IMR-90 (cell line): ENCODE data around the gene RNF14. TPM values are rescaled to one million over a fixed set of nuclear protein-coding genes. Genes with fewer than 3 reads are reported as not detected.

Experiments used
- ATAC-seq: fragments of 200-7000 bp; cut with Tn5 transposase; 2 replicates; pipeline ENCODE4 v1.9.1; 2020; ENCODE audit warnings: low read depth, mild to moderate bottlenecking, moderate library complexity
- BruUV-seq: library from RNA; stranded (reverse); fragments of 400-500 nt; replicated peaks from 2 replicates; lab custom pipeline; 2021; lab: Mats Ljungman, UMichigan
- CTCF ChIA-PET: fragments of 300-600 bp; formaldehyde crosslinking; extraction: SDS; loops from one replicate; lab custom pipeline; 2021; ENCODE audit warnings: antibody characterized with exemption; lab: Yijun Ruan, JAX
- POLR2A ChIA-PET: fragments of 300-600 bp; sonication (Branson Sonifier 250); formaldehyde crosslinking; loops from one replicate; lab custom pipeline; 2022; ENCODE audit warnings: antibody characterized with exemption; ENCODE audit not compliant: unreplicated experiment; lab: Charles Lee
- DNase-seq: peaks from one replicate; pipeline ENCODE4 v3.0.0; 2013
- H2AFZ ChIP-seq: replicated peaks from 2 replicates; pipeline ENCODE3; 2013; ENCODE audit warnings: low read length, mild to moderate bottlenecking; ENCODE audit not compliant: poor library complexity
- H2AK5ac ChIP-seq: 2 replicates; pipeline ENCODE4 v1.6.1; 2013; ENCODE audit warnings: low read depth, low read length, inconsistent platforms
- H2AK9ac ChIP-seq: replicated peaks from 2 replicates; pipeline ENCODE3; 2013; ENCODE audit warnings: mild to moderate bottlenecking, low read depth, low read length, moderate library complexity; ENCODE audit not compliant: poor library complexity
- H2BK120ac ChIP-seq: 2 replicates; pipeline ENCODE4 v1.6.1; 2013; ENCODE audit warnings: low read depth, low read length, inconsistent platforms
- H2BK15ac ChIP-seq: 3 replicates; pipeline ENCODE4 v1.6.1; 2013; ENCODE audit warnings: low read depth, low read length, inconsistent platforms
- H2BK20ac ChIP-seq: 2 replicates; pipeline ENCODE4 v1.6.1; 2013; ENCODE audit warnings: low read depth, mild to moderate bottlenecking, inconsistent platforms, low read length, moderate library complexity
- H2BK5ac ChIP-seq: 2 replicates; pipeline ENCODE4 v1.6.1; 2013; ENCODE audit warnings: mild to moderate bottlenecking, low read depth, low read length, inconsistent platforms; ENCODE audit not compliant: poor library complexity, severe bottlenecking
- H3K14ac ChIP-seq: replicated peaks from 2 replicates; pipeline ENCODE4 v1.6.1; 2013; ENCODE audit warnings: low read depth, low read length, inconsistent platforms
- H3K18ac ChIP-seq: 2 replicates; pipeline ENCODE4 v1.6.1; 2013; ENCODE audit warnings: low read depth, low read length, control low read depth
- H3K23ac ChIP-seq: 2 replicates; pipeline ENCODE4 v1.6.1; 2013; ENCODE audit warnings: low read depth, low read length, inconsistent platforms
- H3K27ac ChIP-seq: 2 replicates; pipeline ENCODE4 v1.5.1; 2013; ENCODE audit warnings: mild to moderate bottlenecking, control low read depth, low read length; ENCODE audit not compliant: insufficient read depth
- H3K27me3 ChIP-seq: 2 replicates; pipeline ENCODE4 v1.6.1; 2013; ENCODE audit warnings: low read length; ENCODE audit not compliant: control insufficient read depth, insufficient read depth
- H3K36me3 ChIP-seq: 2 replicates; pipeline ENCODE4 v1.6.1; 2013; ENCODE audit warnings: low read length, mixed read lengths; ENCODE audit not compliant: control insufficient read depth, insufficient read depth
- H3K4ac ChIP-seq: 2 replicates; pipeline ENCODE4 v1.6.1; 2013; ENCODE audit warnings: low read depth, low read length, inconsistent platforms
- H3K4me1 ChIP-seq: 2 replicates; pipeline ENCODE4 v1.6.1; 2013; ENCODE audit warnings: low read length, mixed read lengths; ENCODE audit not compliant: control insufficient read depth, insufficient read depth
- H3K4me2 ChIP-seq: 2 replicates; pipeline ENCODE4 v1.6.1; 2013; ENCODE audit warnings: low read depth, mild to moderate bottlenecking, control low read depth, low read length, moderate library complexity
- H3K4me3 ChIP-seq: 2 replicates; pipeline ENCODE4 v1.5.1; 2013; ENCODE audit warnings: low read depth, mild to moderate bottlenecking, control low read depth, low read length, moderate library complexity; ENCODE audit not compliant: insufficient read depth
- H3K56ac ChIP-seq: 2 replicates; pipeline ENCODE4 v1.6.1; 2013; ENCODE audit warnings: low read length, inconsistent platforms; ENCODE audit not compliant: insufficient read depth; ENCODE audit errors: extremely low read depth
- H3K79me1 ChIP-seq, 2 experiments: 2 replicates each; pipeline ENCODE4 v1.6.1; 2013; ENCODE audit warnings: low read length in 2 of 2, inconsistent platforms in 1 of 2, low read depth in 1 of 2
- H3K9ac ChIP-seq: 2 replicates; pipeline ENCODE4 v1.6.1; 2013; ENCODE audit warnings: low read depth, low read length, control low read depth
- H3K9me1 ChIP-seq: 2 replicates; pipeline ENCODE4 v1.6.1; 2013; ENCODE audit warnings: low read length, inconsistent platforms; ENCODE audit not compliant: insufficient read depth
- H3K9me3 ChIP-seq: 2 replicates; pipeline ENCODE4 v1.6.1; 2013; ENCODE audit warnings: low read length; ENCODE audit not compliant: control insufficient read depth, insufficient read depth
- H4K20me1 ChIP-seq: 2 replicates; pipeline ENCODE4 v1.6.1; 2013; ENCODE audit warnings: low read length, inconsistent platforms; ENCODE audit not compliant: insufficient read depth
- H4K5ac ChIP-seq: 2 replicates; pipeline ENCODE4 v1.6.1; 2013; ENCODE audit warnings: mild to moderate bottlenecking, low read depth, low read length, control low read depth
- H4K8ac ChIP-seq, 2 experiments: 2 replicates each; pipeline ENCODE4 v1.6.1; 2013; ENCODE audit warnings: low read depth in 2 of 2, low read length in 2 of 2, control low read depth in 1 of 2, inconsistent platforms in 1 of 2
- H4K91ac ChIP-seq: 2 replicates; pipeline ENCODE4 v1.6.1; 2013; ENCODE audit warnings: low read depth, low read length, inconsistent platforms; ENCODE audit not compliant: insufficient read depth
- BHLHE40 ChIP-seq: fragments of 150-350 bp; IDR thresholded peaks from 2 replicates; pipeline ENCODE4 v1.6.1; 2016; ENCODE audit warnings: mild to moderate bottlenecking, low read depth, low read length
- CEBPB ChIP-seq: IDR thresholded peaks from 2 replicates; pipeline ENCODE4 v1.6.1; 2012; ENCODE audit warnings: low read depth, low read length, improper control_type of control experiment
- CHD1 ChIP-seq: IDR thresholded peaks from 2 replicates; pipeline ENCODE4 v1.6.1; 2012; ENCODE audit warnings: low read depth, low read length, improper control_type of control experiment
- MXI1 ChIP-seq: IDR thresholded peaks from 2 replicates; pipeline ENCODE4 v1.6.1; 2012; ENCODE audit warnings: low read depth, mild to moderate bottlenecking, low read length, moderate library complexity, borderline replicate concordance
- NFE2L2 ChIP-seq: fragments of 150-350 bp; IDR thresholded peaks from 2 replicates; pipeline ENCODE4 v1.6.1; 2016; ENCODE audit warnings: low read depth, mild to moderate bottlenecking, low read length
- POLR2A ChIP-seq: IDR thresholded peaks from 2 replicates; pipeline ENCODE4 v1.6.1; 2012; ENCODE audit warnings: mild to moderate bottlenecking, low read depth, low read length
- RCOR1 ChIP-seq: IDR thresholded peaks from 2 replicates; pipeline ENCODE4 v1.6.1; 2012; ENCODE audit warnings: mild to moderate bottlenecking, low read length, improper control_type of control experiment; ENCODE audit not compliant: insufficient replicate concordance
- RFX5 ChIP-seq: IDR thresholded peaks from 2 replicates; pipeline ENCODE4 v1.8.0; 2012; ENCODE audit warnings: low read depth, mild to moderate bottlenecking, low read length, moderate library complexity
- WGBS, 2 experiments: methylation state at CpG; one replicate each; pipeline versions ENCODE4 v1.1.5 to v1.1.7; 2013; ENCODE audit warnings: missing lambda C conversion rate in 2 of 2; ENCODE audit not compliant: insufficient read length in 1 of 2; ENCODE audit errors: extremely low coverage in 2 of 2; 5-methylcytosine and 5-hydroxymethylcytosine counted together
- dilution Hi-C: fragments of 300-500 bp; cut with HindIII; formaldehyde crosslinking; loops from one replicate; pipeline ENCODE4 v1.14.3; 2018; ENCODE audit warnings: low sequenced_read_pairs; ENCODE audit not compliant: unreplicated experiment
- in situ Hi-C: fragments of 300-500 bp; cut with MboI; formaldehyde crosslinking; loops from 3 replicates; pipeline ENCODE4 v1.14.3; 2019; ENCODE audit warnings: low sequenced_read_pairs, inconsistent platforms, mixed read lengths
- intact Hi-C: fragments of 100-400 bp; cut with micrococcal nuclease; formaldehyde crosslinking; loops from 2 replicates; pipeline ENCODE4 v1.10.0; 2022
- polyA plus RNA-seq, 3 experiments: library from polyadenylated mRNA; depleted of rRNA; stranded (reverse); fragments of >200 nt; gene quantifications; 2 replicates each; pipeline ENCODE4 v1.2.3, GENCODE V29; 2012; ENCODE audit warnings: low replicate concordance in 1 of 3
- total RNA-seq: library from RNA; depleted of rRNA; stranded (reverse); fragments of >200 nt; gene quantifications from 2 replicates; pipeline ENCODE4 v1.2.3, GENCODE V29; 2012

The RNF14 gene
- total and polyA plus RNA-seq, 2 of the 4 experiments (the other 2 are of a cell fraction): 36.1 to 106 TPM

DNA sequence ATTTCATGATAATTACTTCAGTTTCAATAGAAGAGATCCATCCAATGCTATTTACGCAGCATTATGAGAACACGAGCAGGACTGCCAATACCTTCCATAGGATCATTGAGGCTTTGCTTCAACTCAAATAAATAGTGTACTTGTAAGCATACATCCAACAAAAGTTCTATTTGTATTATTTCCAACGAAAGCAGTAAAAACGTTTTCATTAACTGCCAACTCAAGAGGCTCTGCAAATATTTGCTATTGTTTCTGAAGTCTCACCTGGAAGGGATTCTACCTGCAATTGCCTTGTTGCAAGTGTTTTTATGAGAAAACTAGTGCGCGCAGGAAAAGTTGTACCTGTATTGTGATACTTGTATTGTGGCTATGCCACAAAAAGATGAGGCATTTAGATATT is 54.9 kb downstream of the RNF14 start:
- H2AK9ac ChIP-seq: no peak overlapping the region

More for the DNA sequence above, 54.9 kb downstream of the RNF14 start:
- H4K5ac ChIP-seq: no peak overlapping the region
- no peak for ATAC-seq
- no peak overlapping the region for H2BK20ac ChIP-seq
- ChIA-PET POLR2A (no interaction called here), CTCF (interaction anchor here (1.1 to 1.3 kb wide), 2 partner anchors 10 to 16 kb away, joined by 3 to 9 read pairs; no protein-coding TSS in a partner anchor)
- H3K27ac ChIP-seq: no peak overlapping the region
- no peak overlapping the region for H3K4me3 ChIP-seq
- no peaks in the 10 kb centered on the region for H3K9me1 ChIP-seq
- intact Hi-C loops (no loop called here), dilution Hi-C loops (no loop called here), in situ Hi-C loops (no loop called here)
- no peak overlapping the region for H3K4ac ChIP-seq
- H2BK15ac ChIP-seq: no peak overlapping the region
- H3K27me3 ChIP-seq: peaks cover 3% of the 10 kb centered on the region; the same call in 1 of the 2 replicates
- no peak for TF ChIP-seq NFE2L2
- TF ChIP-seq RFX5: no peak
- TF ChIP-seq RCOR1: no peak
- no peak for TF ChIP-seq POLR2A
- no peak for TF ChIP-seq CEBPB
- TF ChIP-seq BHLHE40: no peak
- TF ChIP-seq CHD1: no peak
- no peak for TF ChIP-seq MXI1
- no peak overlapping the region for H3K23ac ChIP-seq
- WGBS, 2 experiments: no CpG with 5 or more reads among the region's 6 CpGs
- no peak overlapping the region for H3K18ac ChIP-seq
- H2BK5ac ChIP-seq: no peak overlapping the region
- H3K56ac ChIP-seq: no peak overlapping the region
- no peak overlapping the region for H3K9ac ChIP-seq
- H4K91ac ChIP-seq: no peak overlapping the region
- DNase-seq: no peak
- no peak overlapping the region for H2AK5ac ChIP-seq
- H2AFZ ChIP-seq: no peak overlapping the region
- H3K14ac ChIP-seq: no peak overlapping the region
- H4K20me1 ChIP-seq: no peaks in the 10 kb centered on the region
- no peaks in the 10 kb centered on the region for H3K4me1 ChIP-seq
- no TSS peak for BruUV-seq
- H4K8ac ChIP-seq: no peak overlapping the region
- no peak overlapping the region for H2BK120ac ChIP-seq
- no peaks in the 10 kb centered on the region for H3K36me3 ChIP-seq
- H3K4me2 ChIP-seq: no peak overlapping the region
- H3K79me1 ChIP-seq: no peaks in the 10 kb centered on the region
- H3K9me3 ChIP-seq: no peaks in the 10 kb centered on the region; the same call in 1 of the 2 replicates
